Measurements from ENCODE around the gene HECW1.
"Not testable (repeated sequence)": the region's sequence is repeated elsewhere in the genome, so short reads cannot be mapped to it uniquely, and the experiment has no call there.

HECW1 gene

GRCh38 chr7:43215061-43215460 lies 102.6 kb downstream of the HECW1 start:
- H3K4me3 ChIP-seq (ENCODE audit: low read length): no peak overlapping the region
- no peak overlapping the region for H3K9ac ChIP-seq (ENCODE audit: low read depth, low read length)
- no peaks in the 10 kb centered on the region for H3K4me1 ChIP-seq (ENCODE audit: control insufficient read depth, insufficient read depth, low read length)
- H3K4me2 ChIP-seq (ENCODE audit: low read length): no peak overlapping the region
- H3K36me3 ChIP-seq (ENCODE audit: insufficient read depth, low read length): no peaks in the 10 kb centered on the region
- H3K9me3 ChIP-seq (replicated peaks; ENCODE audit: low read length): no peaks in the 10 kb centered on the region
- H3K27me3 ChIP-seq (ENCODE audit: control insufficient read depth, insufficient read depth, low read length): peaks cover 15% of the 10 kb centered on the region

GRCh38 chr7:43217055-43217454 lies 104.6 kb downstream of the HECW1 start:
- H3K4me1 ChIP-seq (ENCODE audit: control insufficient read depth, insufficient read depth, low read length): no peaks in the 10 kb centered on the region

DNA sequence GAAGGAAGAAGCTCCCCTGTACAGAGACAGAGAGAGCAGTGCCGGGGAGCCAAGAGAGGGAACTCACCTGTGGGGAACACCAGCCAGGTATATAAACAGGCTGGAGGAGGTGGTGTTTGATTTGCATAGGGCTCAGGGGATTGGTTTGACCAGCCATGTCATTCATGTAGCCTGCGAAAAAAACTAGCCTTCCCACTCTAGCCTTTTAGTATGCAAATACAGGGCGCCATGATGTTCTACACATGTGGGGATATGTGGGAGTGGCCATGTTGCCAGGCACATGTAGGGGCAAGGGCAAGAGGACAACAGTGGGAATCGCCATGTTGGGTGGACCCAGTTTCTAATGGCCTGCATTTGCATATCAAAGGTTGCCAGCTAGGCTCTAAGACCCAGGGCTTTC lies 106.5 kb downstream of the HECW1 start:
- peaks cover 22% of the 10 kb centered on the region for H3K27me3 ChIP-seq (ENCODE audit: control insufficient read depth, insufficient read depth, low read length)
- not testable (repeated sequence) for H3K36me3 ChIP-seq (ENCODE audit: insufficient read depth, low read length); H3K4me3 ChIP-seq (ENCODE audit: low read length); H3K4me2 ChIP-seq (ENCODE audit: low read length); H3K9me3 ChIP-seq (replicated peaks; ENCODE audit: low read length); H3K9ac ChIP-seq (ENCODE audit: low read depth, low read length); H3K4me1 ChIP-seq (ENCODE audit: control insufficient read depth, insufficient read depth, low read length)

More at GRCh38 chr7:43217055-43217454, 104.6 kb downstream of the HECW1 start:
- Histone ChIP-seq H3K36me3 (ENCODE audit: insufficient read depth, low read length) (no peaks in the 10 kb centered on the region), H3K4me2 (ENCODE audit: low read length) (no peak overlapping the region), H3K9me3 (replicated peaks; ENCODE audit: low read length) (no peaks in the 10 kb centered on the region), H3K4me3 (ENCODE audit: low read length) (no peak overlapping the region), H3K27me3 (ENCODE audit: control insufficient read depth, insufficient read depth, low read length) (peaks cover 11% of the 10 kb centered on the region), H3K9ac (ENCODE audit: low read depth, low read length) (no peak overlapping the region)

GRCh38 chr7:43220250-43220649 lies 107.8 kb downstream of the HECW1 start:
- Histone ChIP-seq H3K9me3 (replicated peaks; ENCODE audit: low read length) (no peaks in the 10 kb centered on the region), H3K27me3 (ENCODE audit: control insufficient read depth, insufficient read depth, low read length) (peaks cover 25% of the 10 kb centered on the region), H3K4me2 (ENCODE audit: low read length) (no peak overlapping the region), H3K4me1 (ENCODE audit: control insufficient read depth, insufficient read depth, low read length) (no peaks in the 10 kb centered on the region), H3K36me3 (ENCODE audit: insufficient read depth, low read length) (no peaks in the 10 kb centered on the region), H3K9ac (ENCODE audit: low read depth, low read length) (no peak overlapping the region), H3K4me3 (ENCODE audit: low read length) (no peak overlapping the region)

- no peaks in the 10 kb centered on the region for H3K36me3 ChIP-seq (ENCODE audit: insufficient read depth, low read length)
- H3K9me3 ChIP-seq (replicated peaks; ENCODE audit: low read length): no peaks in the 10 kb centered on the region
- H3K4me1 ChIP-seq (ENCODE audit: control insufficient read depth, insufficient read depth, low read length): no peaks in the 10 kb centered on the region
- H3K4me3 ChIP-seq (ENCODE audit: low read length): no peak overlapping the region
- no peak overlapping the region for H3K9ac ChIP-seq (ENCODE audit: low read depth, low read length)
- H3K27me3 ChIP-seq (ENCODE audit: control insufficient read depth, insufficient read depth, low read length): peaks cover 20% of the 10 kb centered on the region
- H3K4me2 ChIP-seq (ENCODE audit: low read length): no peak overlapping the region
Observed at GRCh38 chr7:43220742-43221141, 108.3 kb downstream of the HECW1 start.

- Histone ChIP-seq H3K9me3 (replicated peaks; ENCODE audit: low read length) (no peaks in the 10 kb centered on the region), H3K4me1 (ENCODE audit: control insufficient read depth, insufficient read depth, low read length) (no peaks in the 10 kb centered on the region), H3K36me3 (ENCODE audit: insufficient read depth, low read length) (no peaks in the 10 kb centered on the region), H3K27me3 (ENCODE audit: control insufficient read depth, insufficient read depth, low read length) (peaks cover 29% of the 10 kb centered on the region), H3K4me3 (ENCODE audit: low read length) (no peak overlapping the region), H3K4me2 (ENCODE audit: low read length) (no peak overlapping the region), H3K9ac (ENCODE audit: low read depth, low read length) (no peak overlapping the region)
Observed at GRCh38 chr7:43229801-43230200, 117.4 kb downstream of the HECW1 start.

DNA sequence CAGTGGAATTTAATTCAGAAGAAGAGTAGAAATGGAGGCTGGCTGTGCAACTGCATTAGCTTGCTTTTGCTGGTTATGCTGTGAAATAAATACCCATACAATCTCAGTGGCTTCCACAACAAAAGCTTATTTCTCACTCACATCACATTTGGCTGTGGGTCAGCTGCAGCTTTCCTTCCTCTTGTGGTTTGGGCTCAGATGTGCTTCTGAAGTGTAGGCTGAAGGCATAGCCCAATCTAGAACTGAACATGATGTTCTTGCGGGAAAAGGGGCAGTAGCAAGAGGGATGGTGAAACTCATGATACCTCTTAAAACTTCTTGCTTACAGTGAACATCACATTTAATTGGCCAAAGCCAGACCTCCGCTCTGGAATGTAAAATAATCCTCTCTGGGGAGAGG lies 119.9 kb downstream of the HECW1 start:
- Histone ChIP-seq H3K9me3 (replicated peaks; ENCODE audit: low read length) (no peaks in the 10 kb centered on the region), H3K9ac (ENCODE audit: low read depth, low read length) (no peak overlapping the region), H3K4me2 (ENCODE audit: low read length) (no peak overlapping the region), H3K4me1 (ENCODE audit: control insufficient read depth, insufficient read depth, low read length) (no peaks in the 10 kb centered on the region), H3K27me3 (ENCODE audit: control insufficient read depth, insufficient read depth, low read length) (peaks cover 34% of the 10 kb centered on the region), H3K36me3 (ENCODE audit: insufficient read depth, low read length) (no peaks in the 10 kb centered on the region), H3K4me3 (ENCODE audit: low read length) (no peak overlapping the region)

GRCh38 chr7:43234073-43234472 lies 121.6 kb downstream of the HECW1 start:
- no peaks in the 10 kb centered on the region for H3K36me3 ChIP-seq (ENCODE audit: insufficient read depth, low read length)
- H3K27me3 ChIP-seq (ENCODE audit: control insufficient read depth, insufficient read depth, low read length): peaks cover 30% of the 10 kb centered on the region
- H3K4me3 ChIP-seq (ENCODE audit: low read length): no peak overlapping the region
- H3K9ac ChIP-seq (ENCODE audit: low read depth, low read length): no peak overlapping the region
- no peaks in the 10 kb centered on the region for H3K4me1 ChIP-seq (ENCODE audit: control insufficient read depth, insufficient read depth, low read length)
- H3K4me2 ChIP-seq (ENCODE audit: low read length): no peak overlapping the region
- no peaks in the 10 kb centered on the region for H3K9me3 ChIP-seq (replicated peaks; ENCODE audit: low read length)

DNA sequence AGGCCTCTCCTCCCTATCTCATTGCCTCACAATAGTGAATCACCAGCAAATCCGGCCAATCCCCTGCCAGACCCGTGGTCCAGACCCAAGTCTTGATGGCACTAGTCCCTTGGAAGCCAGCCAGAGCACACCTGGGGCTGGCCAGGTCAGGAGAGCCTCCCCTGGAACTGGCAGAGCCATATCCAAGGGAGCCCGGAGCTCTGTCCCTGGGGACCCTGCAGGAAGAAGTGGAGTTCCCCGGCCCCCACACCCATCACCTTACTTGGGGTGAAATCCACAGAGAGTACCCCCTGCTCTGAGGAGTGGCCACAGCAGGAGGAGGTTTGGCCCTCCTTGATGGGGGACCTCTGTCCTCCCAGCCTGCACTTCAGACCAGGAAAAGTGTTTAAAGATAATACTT lies 122.5 kb downstream of the HECW1 start:
- H3K36me3 ChIP-seq (ENCODE audit: insufficient read depth, low read length): no peaks in the 10 kb centered on the region
- H3K9ac ChIP-seq (ENCODE audit: low read depth, low read length): no peak overlapping the region
- H3K4me1 ChIP-seq (ENCODE audit: control insufficient read depth, insufficient read depth, low read length): no peaks in the 10 kb centered on the region
- peaks cover 30% of the 10 kb centered on the region for H3K27me3 ChIP-seq (ENCODE audit: control insufficient read depth, insufficient read depth, low read length)
- no peaks in the 10 kb centered on the region for H3K9me3 ChIP-seq (replicated peaks; ENCODE audit: low read length)
- no peak overlapping the region for H3K4me2 ChIP-seq (ENCODE audit: low read length)
- H3K4me3 ChIP-seq (ENCODE audit: low read length): no peak overlapping the region

GRCh38 chr7:43240565-43240964 lies 128.1 kb downstream of the HECW1 start:
- Histone ChIP-seq H3K36me3 (ENCODE audit: insufficient read depth, low read length) (no peaks in the 10 kb centered on the region), H3K4me2 (ENCODE audit: low read length) (no peak overlapping the region), H3K4me3 (ENCODE audit: low read length) (no peak overlapping the region), H3K4me1 (ENCODE audit: control insufficient read depth, insufficient read depth, low read length) (no peaks in the 10 kb centered on the region), H3K27me3 (ENCODE audit: control insufficient read depth, insufficient read depth, low read length) (peaks cover 28% of the 10 kb centered on the region), H3K9me3 (replicated peaks; ENCODE audit: low read length) (no peaks in the 10 kb centered on the region), H3K9ac (ENCODE audit: low read depth, low read length) (no peak overlapping the region)

DNA sequence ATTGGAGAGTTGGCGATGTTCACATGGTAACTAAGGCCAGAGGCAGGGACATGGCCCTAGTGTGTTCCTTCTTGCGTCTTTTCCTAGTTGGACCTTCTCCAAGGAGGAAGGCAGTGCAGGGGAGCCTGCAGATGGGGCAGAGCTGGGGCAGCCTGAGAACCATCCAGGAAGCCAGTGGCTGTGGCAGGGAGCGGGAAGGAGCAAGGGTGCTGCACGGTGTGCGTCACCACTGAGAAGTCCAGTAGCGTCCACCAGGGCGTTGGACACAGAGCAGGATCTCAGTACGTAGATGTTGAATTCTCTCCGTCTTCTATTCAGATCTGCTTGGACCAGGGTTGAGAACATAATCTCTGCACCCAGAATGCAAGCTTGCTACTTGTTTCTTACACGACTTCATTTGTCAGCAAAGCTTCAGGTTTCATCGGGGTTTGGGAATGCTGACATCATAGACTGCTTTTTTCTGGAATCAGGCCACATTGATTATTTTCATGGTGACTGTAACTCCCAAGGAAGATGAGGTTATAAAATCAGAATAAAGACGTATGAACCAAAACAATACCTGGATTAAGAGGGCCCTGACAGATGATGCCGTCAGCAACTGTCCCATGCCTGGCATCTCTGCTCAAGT lies 130.3 kb downstream of the HECW1 start:
- H3K9me3 ChIP-seq (replicated peaks; ENCODE audit: low read length): no peaks in the 10 kb centered on the region
- H3K27me3 ChIP-seq (ENCODE audit: control insufficient read depth, insufficient read depth, low read length): peaks cover 36% of the 10 kb centered on the region
- no peak overlapping the region for H3K4me3 ChIP-seq (ENCODE audit: low read length)
- no peak overlapping the region for H3K9ac ChIP-seq (ENCODE audit: low read depth, low read length)
- H3K36me3 ChIP-seq (ENCODE audit: insufficient read depth, low read length): no peaks in the 10 kb centered on the region
- no peak overlapping the region for H3K4me2 ChIP-seq (ENCODE audit: low read length)
- H3K4me1 ChIP-seq (ENCODE audit: control insufficient read depth, insufficient read depth, low read length): no peaks in the 10 kb centered on the region

- peaks cover 38% of the 10 kb centered on the region for H3K27me3 ChIP-seq (ENCODE audit: control insufficient read depth, insufficient read depth, low read length)
- H3K4me1 ChIP-seq (ENCODE audit: control insufficient read depth, insufficient read depth, low read length): no peaks in the 10 kb centered on the region
- H3K4me2 ChIP-seq (ENCODE audit: low read length): no peak overlapping the region
- no peak overlapping the region for H3K9ac ChIP-seq (ENCODE audit: low read depth, low read length)
- no peaks in the 10 kb centered on the region for H3K36me3 ChIP-seq (ENCODE audit: insufficient read depth, low read length)
- H3K4me3 ChIP-seq (ENCODE audit: low read length): no peak overlapping the region
- H3K9me3 ChIP-seq (replicated peaks; ENCODE audit: low read length): no peaks in the 10 kb centered on the region
Observed at GRCh38 chr7:43244232-43244631, 131.8 kb downstream of the HECW1 start.

All from skeletal muscle satellite cell (primary cell).